ENCODE measurements around the gene SMIM20.
"Not testable (repeated sequence)": the region's sequence is repeated elsewhere in the genome, so short reads cannot be mapped to it uniquely, and the experiment has no call there.

SMIM20 gene

GRCh38 chr4:25913851-25914669 is at the start of gene SMIM20:
SMIM20 (plus strand) TSS chr4:25914220; CDS start chr4:25914314, 94 bp downstream.
- peak; percentile 83 to 86 for DNase-seq

GRCh38 chr4:25865586-25865985 is 48.4 kb upstream of the SMIM20 start:
- no peak for DNase-seq

GRCh38 chr4:25866401-25866800 is 47.6 kb upstream of the SMIM20 start:
- DNase-seq = not testable (repeated sequence)

- no peak for DNase-seq
These were observed 46.2 kb upstream of the SMIM20 start for GRCh38 chr4:25867781-25868294.

- DNase-seq = no peak
These were observed 43.9 kb upstream of the SMIM20 start for GRCh38 chr4:25870081-25870480.

GRCh38 chr4:25872851-25873631 is 41.0 kb upstream of the SMIM20 start:
- DNase-seq = no peak

GRCh38 chr4:25873632-25874129 is 40.3 kb upstream of the SMIM20 start:
- no peak for DNase-seq

- no peak for DNase-seq
These were observed 39.4 kb upstream of the SMIM20 start for GRCh38 chr4:25874655-25875054.

GRCh38 chr4:25875281-25875745 is 38.7 kb upstream of the SMIM20 start:
- no peak for DNase-seq

GRCh38 chr4:25878676-25879075 is 35.3 kb upstream of the SMIM20 start:
- no peak for DNase-seq

- DNase-seq = no peak
These were observed 34.9 kb upstream of the SMIM20 start for GRCh38 chr4:25879091-25879584.

GRCh38 chr4:25879587-25879986 is 34.4 kb upstream of the SMIM20 start:
- no peak for DNase-seq

- no peak for DNase-seq
These were observed 33.9 kb upstream of the SMIM20 start for GRCh38 chr4:25879991-25880651.

GRCh38 chr4:25881193-25881592 is 32.8 kb upstream of the SMIM20 start:
- DNase-seq = no peak

- DNase-seq = no peak
These were observed 31.8 kb upstream of the SMIM20 start for GRCh38 chr4:25882226-25882625.

GRCh38 chr4:25883565-25883964 is 30.5 kb upstream of the SMIM20 start:
- DNase-seq = no peak

- DNase-seq = no peak
These were observed 29.8 kb upstream of the SMIM20 start for GRCh38 chr4:25884031-25884782.

- DNase-seq = no peak
These were observed 25.2 kb upstream of the SMIM20 start for GRCh38 chr4:25888781-25889180.

GRCh38 chr4:25889589-25890503 is 24.2 kb upstream of the SMIM20 start:
- no peak for DNase-seq

GRCh38 chr4:25890571-25891485 is 23.2 kb upstream of the SMIM20 start:
- DNase-seq = no peak

Data from stimulated activated CD4-positive, alpha-beta T cell treated with anti-CD3 and anti-CD28 coated beads, Interleukin-4, amount 100 ng/mL, for 4 hours (primary cell).